GM23248 (cell line): ENCODE data around the gene SUN2. TPM values are rescaled to one million over a fixed set of nuclear protein-coding genes. Genes with fewer than 3 reads are reported as not detected.

Experiments
- DNase-seq: peaks from one replicate; pipeline ENCODE4 v3.0.0-alpha.2; 2015
- H2AFZ ChIP-seq: fragments of 200-600 bp; sonication (generic); 2 replicates; pipeline ENCODE4 v1.6.1; 2016; ENCODE audit warnings: antibody characterized with exemption
- H3F3A ChIP-seq: fragments of 200-600 bp; sonication (generic); 2 replicates; pipeline ENCODE4 v1.6.1; 2016; ENCODE audit warnings: mild to moderate bottlenecking, antibody characterized with exemption, mixed run types; ENCODE audit not compliant: insufficient read depth
- H3K27ac ChIP-seq: fragments of 200-600 bp; sonication (generic); 2 replicates; pipeline ENCODE4 v1.5.1; 2016; ENCODE audit warnings: mild to moderate bottlenecking
- H3K27me3 ChIP-seq: fragments of 200-600 bp; sonication (generic); replicated peaks from 2 replicates; pipeline ENCODE4 v1.6.1; 2016; ENCODE audit warnings: mild to moderate bottlenecking; ENCODE audit not compliant: insufficient read depth
- H3K36me3 ChIP-seq: fragments of 200-600 bp; sonication (generic); 2 replicates; pipeline ENCODE4 v1.6.1; 2016; ENCODE audit warnings: low read depth, mild to moderate bottlenecking
- H3K4me1 ChIP-seq: fragments of 200-600 bp; sonication (generic); 2 replicates; pipeline ENCODE4 v1.6.1; 2016; ENCODE audit warnings: mild to moderate bottlenecking; ENCODE audit not compliant: insufficient read depth
- H3K4me2 ChIP-seq: fragments of 200-600 bp; sonication (generic); one replicate; pipeline ENCODE4 v1.6.1; 2016; ENCODE audit warnings: mild to moderate bottlenecking; ENCODE audit not compliant: unreplicated experiment
- H3K4me3 ChIP-seq: fragments of 200-600 bp; sonication (generic); 2 replicates; pipeline ENCODE4 v1.5.1; 2016; ENCODE audit warnings: mild to moderate bottlenecking
- H3K79me2 ChIP-seq: fragments of 200-600 bp; sonication (generic); 2 replicates; pipeline ENCODE4 v1.6.1; 2016; ENCODE audit warnings: mild to moderate bottlenecking; ENCODE audit not compliant: insufficient read depth
- H3K9ac ChIP-seq: fragments of 200-600 bp; sonication (generic); 2 replicates; pipeline ENCODE4 v1.6.1; 2016; ENCODE audit warnings: mild to moderate bottlenecking
- H3K9me2 ChIP-seq: fragments of 200-600 bp; sonication (generic); 2 replicates; pipeline ENCODE4 v1.6.1; 2016; ENCODE audit warnings: mixed run types, mild to moderate bottlenecking, moderate library complexity; ENCODE audit not compliant: insufficient read depth
- H3K9me3 ChIP-seq: fragments of 200-600 bp; sonication (generic); one replicate; pipeline ENCODE4 v1.6.1; 2017; ENCODE audit warnings: low read depth
- H4K20me1 ChIP-seq: fragments of 200-600 bp; sonication (generic); 2 replicates; pipeline ENCODE4 v1.6.0; 2016; ENCODE audit not compliant: insufficient read depth
- EZH2 ChIP-seq: fragments of 200-600 bp; sonication (generic); IDR thresholded peaks from 2 replicates; pipeline ENCODE4 v1.6.1; 2018; ENCODE audit warnings: antibody characterized with exemption, mild to moderate bottlenecking; ENCODE audit not compliant: insufficient read depth, poor library complexity, severe bottlenecking
- EZH2phosphoT487 ChIP-seq: fragments of 200-600 bp; sonication (generic); IDR thresholded peaks from 2 replicates; pipeline ENCODE4 v1.6.1; 2018; ENCODE audit warnings: antibody characterized with exemption, moderate library complexity, mild to moderate bottlenecking, low read depth; ENCODE audit not compliant: insufficient read depth
- WGBS, 2 experiments: methylation state at CpG; one replicate each; pipeline ENCODE4 v1.1.6; 2015 to 2017; ENCODE audit warnings: low lambda C conversion rate in 2 of 2, low coverage in 1 of 2; ENCODE audit errors: missing lambda C conversion rate in 2 of 2; 5-methylcytosine and 5-hydroxymethylcytosine counted together
- in situ Hi-C: fragments of 300-500 bp; cut with MboI; formaldehyde crosslinking; loops from 2 replicates; pipeline ENCODE4 v1.15.0; 2020
- polyA plus RNA-seq: library from polyadenylated mRNA; unstranded; fragments of >200 nt; fragmentation: Nextera tagmentation; extraction: Ambion mirVana; gene quantifications from 2 replicates; pipeline ENCODE4 v1.2.1, GENCODE V29; 2016
- total RNA-seq: library from RNA; depleted of rRNA; stranded (reverse); fragments of >200 nt; shearing (Covaris generic); gene quantifications from 2 replicates; pipeline ENCODE4 v1.2.3, GENCODE V29; 2014

The SUN2 gene
- total and polyA plus RNA-seq, 2 experiments from 2014 or later, result 47.9 to 146 TPM

DNA sequence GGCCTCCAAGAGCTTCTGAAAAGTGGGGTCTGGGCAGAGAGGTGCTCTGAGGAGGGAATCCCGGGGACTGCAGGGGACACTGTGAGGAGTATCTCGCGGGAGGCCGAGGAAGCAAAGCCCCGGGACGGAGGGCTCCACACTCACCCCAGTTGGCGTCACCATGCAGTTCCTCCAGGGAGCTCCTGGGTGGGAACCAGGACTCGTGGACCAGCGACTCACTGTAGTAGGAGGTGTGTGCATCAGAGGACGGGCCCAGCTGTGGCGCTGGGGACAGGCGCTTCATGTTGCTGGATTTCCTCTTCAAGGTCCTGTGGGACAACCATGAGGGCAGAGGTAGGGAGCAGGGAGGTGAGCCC, 4.8 kb downstream of the SUN2 start:
- no peak overlapping the region for H3K9ac ChIP-seq
- peaks cover 28% of the 10 kb centered on the region for H3K79me2 ChIP-seq
- H3K9me3 ChIP-seq, result no peaks in the 10 kb centered on the region
- H3K4me1 ChIP-seq, result peaks cover 5% of the 10 kb centered on the region; the same call in 1 of the 2 replicates
- WGBS, 2 experiments, result 87 to 92% methylated on average over 12 of the region's 12 CpGs
- 0 out of 2 replicates have a peak, but pooled peaks cover 9% of the 10 kb centered on the region for H3F3A ChIP-seq
- no peak overlapping the region for H3K4me3 ChIP-seq
- no peak overlapping the region for H3K4me2 ChIP-seq
- no peaks in the 10 kb centered on the region for H4K20me1 ChIP-seq
- no peak for DNase-seq
- peaks cover 11% of the 10 kb centered on the region; the same call in 1 of the 2 replicates for H3K36me3 ChIP-seq
- H3K27ac ChIP-seq, result no peak overlapping the region
- H3K27me3 ChIP-seq, result no peaks in the 10 kb centered on the region
- no peaks in the 10 kb centered on the region for H3K9me2 ChIP-seq
- TF ChIP-seq EZH2, result no peak
- no peak for TF ChIP-seq EZH2phosphoT487
- in situ Hi-C loops, result no loop called here
- H2AFZ ChIP-seq, result no peak overlapping the region

DNA sequence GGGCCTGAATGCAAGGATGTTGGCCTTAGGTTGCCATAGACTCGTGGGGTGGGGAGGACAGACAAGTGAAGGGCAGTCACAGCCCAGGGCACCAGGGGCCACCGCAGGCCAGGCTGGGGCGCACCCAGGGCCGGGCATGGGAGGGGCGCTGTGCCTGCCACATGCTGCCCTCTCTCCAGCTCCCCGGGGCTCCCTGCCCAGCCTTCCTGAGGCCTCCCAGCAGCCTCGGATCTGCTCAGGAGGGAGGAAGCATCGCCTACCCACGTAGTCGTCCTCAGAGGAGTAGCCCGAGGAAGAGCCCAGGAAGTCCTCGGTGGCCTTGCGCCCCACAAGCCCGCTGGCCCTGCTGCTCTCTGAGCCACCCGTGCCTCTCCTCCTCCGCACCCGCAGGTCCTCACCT, 5.2 kb downstream of the SUN2 start:
- Histone ChIP-seq H2AFZ (no peak overlapping the region), H3K79me2 (peaks cover 28% of the 10 kb centered on the region), H3K9ac (no peak overlapping the region), H3K4me1 (peaks cover 5% of the 10 kb centered on the region; the same call in 1 of the 2 replicates), H3K4me3 (no peak overlapping the region), H3K27ac (no peak overlapping the region), H3K27me3 (no peaks in the 10 kb centered on the region), H3K9me2 (no peaks in the 10 kb centered on the region), H3K9me3 (no peaks in the 10 kb centered on the region), H4K20me1 (no peaks in the 10 kb centered on the region), H3K36me3 (peaks cover 11% of the 10 kb centered on the region; the same call in 1 of the 2 replicates), H3F3A (0 out of 2 replicates have a peak, but pooled peaks cover 9% of the 10 kb centered on the region), H3K4me2 (no peak overlapping the region)
- DNase-seq, result no peak
- 92 to 99% methylated on average over 14 to 15 of the region's 17 CpGs for WGBS, 2 experiments
- no peak for TF ChIP-seq EZH2phosphoT487
- TF ChIP-seq EZH2, result no peak
- in situ Hi-C loops, result no loop called here

DNA sequence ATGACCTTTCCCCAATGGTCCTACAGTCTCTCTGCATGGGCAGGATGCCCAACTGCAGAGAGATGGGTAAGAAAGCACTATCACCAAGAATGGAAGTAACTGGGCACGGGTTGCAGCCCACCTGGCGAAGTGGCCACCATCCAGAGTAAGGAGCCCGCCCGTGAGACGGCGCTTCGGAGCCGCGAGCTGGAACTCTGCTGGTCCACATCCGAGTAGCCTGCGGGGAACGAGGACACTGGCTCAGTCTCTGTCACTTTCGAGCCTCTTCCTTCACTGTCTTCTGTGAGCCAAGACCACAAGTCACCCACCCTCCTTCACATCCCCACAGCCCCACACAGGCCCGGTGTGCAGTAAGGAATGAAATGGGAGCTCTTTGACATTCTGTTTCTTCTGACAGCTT, 5.7 kb downstream of the SUN2 start:
- H3K9ac ChIP-seq, result no peak overlapping the region
- H3K79me2 ChIP-seq, result peaks cover 28% of the 10 kb centered on the region
- H3F3A ChIP-seq, result 0 out of 2 replicates have a peak, but pooled peaks cover 7% of the 10 kb centered on the region
- no peak overlapping the region for H2AFZ ChIP-seq
- H3K4me3 ChIP-seq, result no peak overlapping the region
- no peak overlapping the region for H3K27ac ChIP-seq
- no peaks in the 10 kb centered on the region for H3K9me2 ChIP-seq
- H3K27me3 ChIP-seq, result no peaks in the 10 kb centered on the region
- H3K9me3 ChIP-seq, result no peaks in the 10 kb centered on the region
- H3K36me3 ChIP-seq, result peaks cover 11% of the 10 kb centered on the region; the same call in 1 of the 2 replicates
- 97 to 98% methylated on average over 14 of the region's 14 CpGs for WGBS, 2 experiments
- no peak for DNase-seq
- in situ Hi-C loops, result no loop called here
- no peak for TF ChIP-seq EZH2phosphoT487
- TF ChIP-seq EZH2, result no peak
- peaks cover 5% of the 10 kb centered on the region; the same call in 1 of the 2 replicates for H3K4me1 ChIP-seq
- no peak overlapping the region for H3K4me2 ChIP-seq
- H4K20me1 ChIP-seq, result no peaks in the 10 kb centered on the region

DNA sequence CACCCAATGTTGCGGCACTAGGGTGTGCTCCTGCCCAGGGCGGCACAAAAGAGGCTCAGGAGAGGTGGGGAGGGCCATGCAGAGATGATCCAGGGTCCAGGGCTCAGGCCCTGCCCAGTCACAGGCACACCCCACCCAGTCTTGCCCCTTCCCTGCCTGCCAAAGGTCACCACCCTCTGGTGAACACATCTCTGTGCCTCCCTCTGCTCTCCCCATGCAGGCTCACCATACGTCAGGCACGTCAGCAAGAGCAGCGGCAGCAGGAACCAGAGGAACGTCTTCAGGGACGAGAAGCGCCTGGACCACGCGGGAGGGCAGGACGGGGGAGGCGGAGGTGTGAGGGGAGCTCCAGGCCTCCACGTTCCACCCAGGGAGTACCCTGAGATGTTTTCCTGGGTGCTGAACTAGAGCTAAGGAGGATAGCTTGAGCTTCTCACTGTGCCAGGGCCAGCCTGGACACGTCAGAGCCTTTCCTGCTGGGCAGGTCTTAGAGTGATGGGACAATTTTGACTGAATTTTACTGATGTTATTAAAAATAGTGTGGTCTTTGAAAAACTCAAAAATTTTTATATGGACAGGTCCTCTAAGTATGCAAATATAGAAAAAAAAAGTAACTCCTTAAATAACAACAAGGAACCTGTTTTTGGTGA, 7.2 kb downstream of the SUN2 start:
- Histone ChIP-seq H3K27ac (no peak overlapping the region), H3K36me3 (peaks cover 20% of the 10 kb centered on the region; the same call in 1 of the 2 replicates), H3F3A (peaks cover 2% of the 10 kb centered on the region; the same call in 1 of the 2 replicates), H3K9me3 (no peaks in the 10 kb centered on the region), H3K4me1 (no peaks in the 10 kb centered on the region), H2AFZ (no peak overlapping the region), H3K4me3 (no peak overlapping the region), H3K27me3 (no peaks in the 10 kb centered on the region), H3K9me2 (no peaks in the 10 kb centered on the region), H4K20me1 (no peaks in the 10 kb centered on the region), H3K79me2 (peaks cover 17% of the 10 kb centered on the region), H3K9ac (no peak overlapping the region), H3K4me2 (no peak overlapping the region)
- 83% methylated on average over 14 of the region's 14 CpGs for WGBS, 2 experiments
- in situ Hi-C loops, result no loop called here
- no peak for DNase-seq
- TF ChIP-seq EZH2, result no peak
- no peak for TF ChIP-seq EZH2phosphoT487
